ENCODE results near the gene NCAPD2.

DNA sequence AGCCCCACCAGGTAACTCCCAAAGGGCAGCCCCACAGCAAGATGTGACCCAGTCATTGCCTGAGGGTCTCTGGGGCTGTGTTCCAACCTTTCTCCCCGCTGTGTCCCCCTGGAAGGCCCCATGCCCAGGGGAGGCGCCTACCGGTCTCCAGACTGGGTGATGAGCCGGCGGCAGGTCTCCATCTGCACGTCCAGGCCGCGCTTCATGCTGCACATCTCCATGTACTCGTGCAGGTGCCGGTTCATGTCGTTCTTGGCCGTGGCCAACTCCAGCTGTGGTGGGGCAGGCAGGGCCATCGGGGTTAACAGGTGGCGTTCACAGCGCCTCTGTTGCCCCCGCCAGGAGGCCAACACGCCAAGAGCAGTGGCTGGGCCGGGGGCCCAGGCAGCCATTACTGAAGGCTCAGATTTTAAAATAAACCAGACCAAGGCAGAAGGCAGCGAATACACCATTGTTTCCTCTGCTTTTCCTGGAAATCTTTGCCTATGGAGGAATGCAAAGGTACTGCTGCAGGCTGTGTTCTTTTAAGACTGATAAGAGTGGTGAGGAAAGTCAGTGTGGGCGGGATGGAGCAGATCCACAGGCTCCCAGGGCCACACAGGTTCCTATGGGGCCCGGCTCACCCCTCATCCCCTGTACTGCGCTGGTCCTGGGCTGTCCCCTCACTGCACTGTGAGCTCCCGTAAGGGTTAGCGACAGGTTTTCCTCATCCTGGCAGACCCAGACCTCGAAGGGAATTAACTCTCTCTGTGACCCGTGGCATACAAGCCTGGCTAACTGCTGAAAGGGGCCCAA, 47.7 kb downstream of the NCAPD2 start:
- TF ChIP-seq CEBPB (IDR thresholded peaks at IDR 0.05): no peak
- TF ChIP-seq ZBTB7A (IDR thresholded peaks at IDR 0.05; ENCODE audit: low read depth): no peak
- no peak for TF ChIP-seq EP300 (IDR thresholded peaks at IDR 0.05; ENCODE audit: borderline replicate concordance)
- TF ChIP-seq, protein P1, sequence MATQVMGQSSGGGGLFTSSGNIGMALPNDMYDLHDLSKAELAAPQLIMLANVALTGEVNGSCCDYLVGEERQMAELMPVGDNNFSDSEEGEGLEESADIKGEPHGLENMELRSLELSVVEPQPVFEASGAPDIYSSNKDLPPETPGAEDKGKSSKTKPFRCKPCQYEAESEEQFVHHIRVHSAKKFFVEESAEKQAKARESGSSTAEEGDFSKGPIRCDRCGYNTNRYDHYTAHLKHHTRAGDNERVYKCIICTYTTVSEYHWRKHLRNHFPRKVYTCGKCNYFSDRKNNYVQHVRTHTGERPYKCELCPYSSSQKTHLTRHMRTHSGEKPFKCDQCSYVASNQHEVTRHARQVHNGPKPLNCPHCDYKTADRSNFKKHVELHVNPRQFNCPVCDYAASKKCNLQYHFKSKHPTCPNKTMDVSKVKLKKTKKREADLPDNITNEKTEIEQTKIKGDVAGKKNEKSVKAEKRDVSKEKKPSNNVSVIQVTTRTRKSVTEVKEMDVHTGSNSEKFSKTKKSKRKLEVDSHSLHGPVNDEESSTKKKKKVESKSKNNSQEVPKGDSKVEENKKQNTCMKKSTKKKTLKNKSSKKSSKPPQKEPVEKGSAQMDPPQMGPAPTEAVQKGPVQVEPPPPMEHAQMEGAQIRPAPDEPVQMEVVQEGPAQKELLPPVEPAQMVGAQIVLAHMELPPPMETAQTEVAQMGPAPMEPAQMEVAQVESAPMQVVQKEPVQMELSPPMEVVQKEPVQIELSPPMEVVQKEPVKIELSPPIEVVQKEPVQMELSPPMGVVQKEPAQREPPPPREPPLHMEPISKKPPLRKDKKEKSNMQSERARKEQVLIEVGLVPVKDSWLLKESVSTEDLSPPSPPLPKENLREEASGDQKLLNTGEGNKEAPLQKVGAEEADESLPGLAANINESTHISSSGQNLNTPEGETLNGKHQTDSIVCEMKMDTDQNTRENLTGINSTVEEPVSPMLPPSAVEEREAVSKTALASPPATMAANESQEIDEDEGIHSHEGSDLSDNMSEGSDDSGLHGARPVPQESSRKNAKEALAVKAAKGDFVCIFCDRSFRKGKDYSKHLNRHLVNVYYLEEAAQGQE (IDR thresholded peaks at IDR 0.05; ENCODE audit: low read depth): no peak
- TF ChIP-seq, protein P2, sequence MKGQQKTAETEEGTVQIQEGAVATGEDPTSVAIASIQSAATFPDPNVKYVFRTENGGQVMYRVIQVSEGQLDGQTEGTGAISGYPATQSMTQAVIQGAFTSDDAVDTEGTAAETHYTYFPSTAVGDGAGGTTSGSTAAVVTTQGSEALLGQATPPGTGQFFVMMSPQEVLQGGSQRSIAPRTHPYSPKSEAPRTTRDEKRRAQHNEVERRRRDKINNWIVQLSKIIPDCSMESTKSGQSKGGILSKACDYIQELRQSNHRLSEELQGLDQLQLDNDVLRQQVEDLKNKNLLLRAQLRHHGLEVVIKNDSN (IDR thresholded peaks at IDR 0.05): no peak
- no peak for TF ChIP-seq YY1 (IDR thresholded peaks at IDR 0.05; ENCODE audit: low read depth)
- TF ChIP-seq, protein P3, sequence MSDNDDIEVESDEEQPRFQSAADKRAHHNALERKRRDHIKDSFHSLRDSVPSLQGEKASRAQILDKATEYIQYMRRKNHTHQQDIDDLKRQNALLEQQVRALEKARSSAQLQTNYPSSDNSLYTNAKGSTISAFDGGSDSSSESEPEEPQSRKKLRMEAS (IDR thresholded peaks at IDR 0.05): no peak
- TF ChIP-seq CREB1 (IDR thresholded peaks at IDR 0.05; ENCODE audit: low read depth): no peak
- TF ChIP-seq TAF1 (IDR thresholded peaks at IDR 0.05; ENCODE audit: low read depth): no peak
- TF ChIP-seq RAD21 (IDR thresholded peaks at IDR 0.05; ENCODE audit: low read depth): no peak
- no peak for TF ChIP-seq EGR1 (IDR thresholded peaks at IDR 0.05)
- TF ChIP-seq FOXM1 (IDR thresholded peaks at IDR 0.05; ENCODE audit: borderline replicate concordance, low read depth): no peak
- TF ChIP-seq TEAD4 (IDR thresholded peaks at IDR 0.05): no peak
- no peak for TF ChIP-seq NFIC (IDR thresholded peaks at IDR 0.05)
